Keratinocyte (primary cell): ENCODE results near the gene NCOA7. TPM values are rescaled to one million over a fixed set of nuclear protein-coding genes. Genes with fewer than 3 reads are reported as not detected.

Experiments
- DNase-seq: peaks from one replicate; pipeline ENCODE4 v3.0.0-alpha.2; 2011; ENCODE audit warnings: low read depth, missing footprints, low spot score
- FAIRE-seq: peaks from 2 replicates; lab custom pipeline; 2011; peaks lifted over from hg19 to GRCh38; lab: Jason Lieb, UNC
- H2AFZ ChIP-seq: 2 replicates; pipeline ENCODE4 v1.6.0; 2012; ENCODE audit warnings: low read length, control low read depth, inconsistent platforms; ENCODE audit not compliant: control insufficient read depth
- H3K27ac ChIP-seq: 2 replicates; pipeline ENCODE4 v1.5.1; 2011; ENCODE audit warnings: low read length; ENCODE audit not compliant: control insufficient read depth, insufficient read depth
- H3K27me3 ChIP-seq: 3 replicates; pipeline ENCODE4 v1.6.0; 2011; ENCODE audit warnings: low read length; ENCODE audit not compliant: control insufficient read depth, insufficient read depth; ENCODE audit errors: extremely low read depth
- H3K36me3 ChIP-seq, 2 experiments: 2 replicates in 1 of 2; 3 replicates in 1 of 2; pipeline ENCODE4 v1.5.1; 2011; ENCODE audit warnings: low read length in 2 of 2, mild to moderate bottlenecking in 1 of 2; ENCODE audit not compliant: control insufficient read depth in 2 of 2, insufficient read depth in 2 of 2; ENCODE audit errors: extremely low read depth in 1 of 2
- H3K4me1 ChIP-seq: 3 replicates; pipeline ENCODE4 v1.5.1; 2011; ENCODE audit warnings: low read length; ENCODE audit not compliant: control insufficient read depth, insufficient read depth; ENCODE audit errors: extremely low read depth
- H3K4me2 ChIP-seq: 3 replicates; pipeline ENCODE4 v1.6.0; 2011; ENCODE audit warnings: low read depth, low read length; ENCODE audit not compliant: control insufficient read depth, insufficient read depth; ENCODE audit errors: extremely low read depth
- H3K4me3 ChIP-seq, 3 experiments: fragments of 200-600 bp in 1 of 3; sonication (generic) in 1 of 3; 2 replicates in 2 of 3; 3 replicates in 1 of 3; pipeline ENCODE4 v1.5.1; 2011 to 2016; ENCODE audit warnings: low read length in 3 of 3, mild to moderate bottlenecking in 3 of 3, control low read depth in 2 of 3, inconsistent platforms in 1 of 3, low read depth in 1 of 3, mixed read lengths in 1 of 3, mixed run types in 1 of 3, moderate library complexity in 1 of 3; ENCODE audit not compliant: control insufficient read depth in 2 of 3, insufficient read depth in 2 of 3; ENCODE audit errors: extremely low read depth in 1 of 3
- H3K79me2 ChIP-seq: 2 replicates; pipeline ENCODE4 v1.6.0; 2012; ENCODE audit warnings: low read length; ENCODE audit not compliant: control insufficient read depth, insufficient read depth
- H3K9ac ChIP-seq: 3 replicates; pipeline ENCODE4 v1.6.0; 2011; ENCODE audit warnings: low read length; ENCODE audit not compliant: control insufficient read depth, insufficient read depth; ENCODE audit errors: extremely low read depth
- H3K9me1 ChIP-seq: 3 replicates; pipeline ENCODE4 v1.6.0; 2011; ENCODE audit warnings: low read length; ENCODE audit not compliant: control insufficient read depth, insufficient read depth; ENCODE audit errors: extremely low read depth
- H3K9me3 ChIP-seq: 2 replicates; pipeline ENCODE4 v1.5.1; 2012; ENCODE audit warnings: low read depth, low read length; ENCODE audit not compliant: control insufficient read depth
- H4K20me1 ChIP-seq: 3 replicates; pipeline ENCODE4 v1.6.0; 2011; ENCODE audit warnings: low read length; ENCODE audit not compliant: control insufficient read depth, insufficient read depth; ENCODE audit errors: extremely low read depth
- CTCF ChIP-seq, 3 experiments: IDR thresholded peaks in 1 of 3; conservative IDR thresholded peaks in 1 of 3; optimal IDR thresholded peaks in 1 of 3; 2 replicates in 2 of 3; 3 replicates in 1 of 3; pipeline versions ENCODE3 to v1.5.1; 2011; ENCODE audit warnings: low read length in 3 of 3, mild to moderate bottlenecking in 3 of 3, moderate library complexity in 2 of 3, control low read depth in 1 of 3, inconsistent platforms in 1 of 3; ENCODE audit not compliant: insufficient read depth in 2 of 3; ENCODE audit errors: extremely low read depth in 1 of 3
- EZH2 ChIP-seq: IDR thresholded peaks from one replicate; pipeline ENCODE4 v1.6.1; 2012; ENCODE audit warnings: inconsistent platforms, mild to moderate bottlenecking, low read length, moderate library complexity
- dilution Hi-C: fragments of 300-500 bp; cut with MboI; formaldehyde crosslinking; loops from one replicate; pipeline ENCODE4 v1.7.0; 2020; ENCODE audit warnings: low sequenced_read_pairs; ENCODE audit not compliant: extremely low pct_ligation_motif_present
- polyA plus RNA-seq, 5 experiments: library from polyadenylated mRNA; depleted of rRNA in 3 of 5; stranded (reverse) in 3 of 5; stranded (forward) in 1 of 5; unstranded in 1 of 5; fragments of >200 nt; gene quantifications; 1 replicate in 1 of 5; 2 replicates in 3 of 5; 3 replicates in 1 of 5; pipeline versions ENCODE4 v1.2.1 to v1.2.3, GENCODE V29; 2011 to 2012; ENCODE audit warnings: missing spikeins in 2 of 5, low read depth in 1 of 5, low replicate concordance in 1 of 5

Gene NCOA7
- polyA plus RNA-seq, 1 donor (not counting 4 experiments of a cell fraction or from before 2014, with no cell fraction given): 20.5 TPM

- Histone ChIP-seq H3K27ac (no peak overlapping the region), H3K36me3 (no peaks in the 10 kb centered on the region), H3K9ac (no peak overlapping the region), H2AFZ (no peak overlapping the region), H3K4me2 (no peak overlapping the region), H3K9me3 (no peaks in the 10 kb centered on the region), H3K4me3 (no peak overlapping the region), H3K9me1 (no peaks in the 10 kb centered on the region), H3K27me3 (peaks cover 58% of the 10 kb centered on the region), H4K20me1 (no peaks in the 10 kb centered on the region), H3K79me2 (no peaks in the 10 kb centered on the region), H3K4me1 (peaks cover 24% of the 10 kb centered on the region)
- FAIRE-seq (no peak), DNase-seq (no peak)
- TF ChIP-seq CTCF (optimal IDR thresholded peaks at IDR 0.05 in 1 of 3, IDR thresholded peaks at IDR 0.05 in 1 of 3, conservative IDR thresholded peaks at IDR 0.05 in 1 of 3; ENCODE audit: extremely low read depth in 1 of 3, insufficient read depth in 2 of 3, low read length in 3 of 3): no peak
- TF ChIP-seq EZH2: no peak
- dilution Hi-C loops: no loop called here
These were observed 44.7 kb upstream of the NCOA7 start for GRCh38 chr6:125746019-125746414.

GRCh38 chr6:125746731-125747588 is 43.8 kb upstream of the NCOA7 start:
- Histone ChIP-seq H3K9ac (no peak overlapping the region), H2AFZ (no peak overlapping the region), H3K9me3 (no peaks in the 10 kb centered on the region), H3K27ac (no peak overlapping the region), H3K36me3 (no peaks in the 10 kb centered on the region), H3K4me1 (peaks cover 24% of the 10 kb centered on the region), H3K27me3 (peaks cover 64% of the 10 kb centered on the region), H3K9me1 (no peaks in the 10 kb centered on the region), H3K4me3 (peak overlapping the region in 2 of 3 experiments; percentile 62 to 73), H3K4me2 (peak overlapping the region; percentile 96), H3K79me2 (no peaks in the 10 kb centered on the region), H4K20me1 (no peaks in the 10 kb centered on the region)
- FAIRE-seq: no peak
- dilution Hi-C loops: no loop called here
- TF ChIP-seq EZH2 (peak; percentile 78), CTCF (optimal IDR thresholded peaks at IDR 0.05 in 1 of 3, IDR thresholded peaks at IDR 0.05 in 1 of 3, conservative IDR thresholded peaks at IDR 0.05 in 1 of 3; ENCODE audit: extremely low read depth in 1 of 3, insufficient read depth in 2 of 3, low read length in 3 of 3) (no peak)
- no peak for DNase-seq
